Kidney glomerular epithelial cell (primary cell): ENCODE measurements around the gene KIRREL3.

Experiments
- DNase-seq: peaks from one replicate; lab custom pipeline; 2025; lab: John Stamatoyannopoulos, UW

The KIRREL3 gene

GRCh38 chr11:126997196-126997595, 3.4 kb downstream of the KIRREL3 start:
- DNase-seq = no peak

DNA sequence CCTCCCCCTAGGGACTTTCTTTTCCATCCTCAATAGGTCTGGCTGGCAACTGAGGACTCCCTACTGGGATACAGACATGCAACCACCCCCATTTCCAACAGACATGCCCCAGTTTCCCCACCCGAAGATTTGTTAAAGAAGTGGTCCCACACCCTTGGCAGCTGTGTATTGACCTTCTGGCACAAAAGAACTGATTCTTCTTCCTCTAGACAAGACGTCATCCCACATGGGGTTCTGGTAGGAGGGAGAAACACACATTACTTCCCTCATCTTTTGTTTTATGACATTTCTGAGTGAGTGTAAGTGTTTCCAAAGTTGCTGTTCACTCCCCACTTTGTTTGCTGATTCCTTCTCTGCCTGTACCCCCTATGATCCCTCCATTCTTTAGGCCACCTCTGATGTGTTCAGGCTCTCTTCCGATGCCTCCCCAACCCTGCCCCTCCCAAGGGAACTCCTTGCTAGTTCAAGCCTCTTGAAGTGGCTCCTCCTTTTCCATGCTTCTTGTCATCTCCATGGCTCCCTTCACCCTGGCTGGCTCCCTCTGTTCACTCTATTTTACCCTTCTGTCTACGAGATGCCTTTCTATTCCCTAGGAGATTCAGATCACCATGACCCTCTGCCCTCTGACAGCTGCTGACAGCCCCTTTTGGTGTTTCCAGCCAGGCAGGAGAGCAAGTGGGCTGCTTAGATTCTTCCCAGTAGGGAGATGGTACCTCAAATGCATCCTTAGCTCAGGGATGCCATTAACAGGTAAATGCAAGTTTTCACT, 4.3 kb downstream of the KIRREL3 start:
- no peak for DNase-seq

DNA sequence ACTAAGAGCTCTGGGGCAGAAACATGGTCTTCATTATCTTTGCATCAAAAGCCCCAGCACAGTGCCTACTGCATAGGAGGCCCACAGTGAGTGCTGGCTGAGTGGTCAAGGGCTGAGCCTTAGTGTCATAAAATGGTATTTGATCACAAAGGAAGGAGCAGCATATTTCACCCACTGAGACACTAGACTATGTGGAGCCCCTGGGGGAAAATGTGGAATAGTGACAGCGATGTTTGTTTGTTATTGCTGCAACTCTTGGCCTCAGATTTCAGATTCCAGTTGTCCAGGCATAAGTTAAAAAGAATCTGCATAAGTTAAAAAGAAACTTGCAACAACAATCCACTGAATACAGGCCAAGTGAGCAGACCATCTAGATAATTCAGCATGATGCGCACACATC, 7.0 kb downstream of the KIRREL3 start:
- DNase-seq = peak; percentile 40

DNA sequence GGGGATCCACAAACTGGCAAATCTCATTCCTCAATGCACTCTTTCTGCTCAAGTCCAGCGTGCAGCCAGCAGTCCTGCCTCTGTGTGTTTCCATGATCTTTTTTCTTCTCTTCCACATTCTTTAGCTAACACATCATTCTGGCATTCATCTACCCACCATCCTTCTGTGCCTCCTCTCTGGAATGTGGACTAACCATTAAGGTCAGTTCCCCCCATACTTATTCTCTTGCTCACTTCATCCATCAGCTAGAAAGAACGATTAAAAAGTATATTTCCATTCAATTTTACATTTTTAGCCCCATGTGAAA, 7.8 kb downstream of the KIRREL3 start:
- DNase-seq = peak; percentile 95

DNA sequence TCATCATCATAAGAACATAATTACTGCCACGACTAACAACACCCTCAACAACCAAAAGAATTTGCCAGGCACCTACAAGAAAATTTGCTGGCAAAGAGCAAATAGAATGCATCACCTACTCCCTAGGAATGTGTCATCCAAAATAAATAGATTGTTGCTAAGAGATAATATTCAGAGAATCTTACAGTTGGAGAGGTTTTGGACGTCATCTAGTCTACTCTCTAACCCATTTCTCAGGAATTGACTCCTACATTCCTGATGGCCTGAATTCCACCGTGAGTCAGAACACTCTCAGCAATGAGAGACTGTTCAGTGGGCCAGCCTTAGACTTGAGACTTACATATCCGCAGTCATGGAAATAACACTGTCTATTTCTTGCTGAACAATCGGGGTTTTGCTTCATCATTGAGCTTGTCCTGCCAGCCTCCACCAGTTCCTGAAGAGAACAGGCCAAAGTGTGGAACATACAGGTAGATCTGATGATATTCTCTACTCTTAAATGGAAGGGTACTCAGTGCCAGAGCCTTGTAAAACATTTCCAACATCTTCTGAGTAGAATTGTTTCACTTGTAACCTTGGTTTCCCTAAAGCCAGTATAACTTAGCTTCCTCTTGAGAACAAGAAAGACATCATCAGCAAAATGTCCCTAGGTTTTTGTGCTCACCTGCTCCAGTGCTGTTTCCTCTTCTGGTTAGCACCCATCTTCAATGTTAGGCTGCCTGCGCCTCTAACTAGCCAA, 8.3 kb downstream of the KIRREL3 start:
- peak; percentile 99 for DNase-seq

- DNase-seq = peak; percentile 86
Measured at GRCh38 chr11:126991596-126991995, 9.0 kb downstream of the KIRREL3 start.

DNA sequence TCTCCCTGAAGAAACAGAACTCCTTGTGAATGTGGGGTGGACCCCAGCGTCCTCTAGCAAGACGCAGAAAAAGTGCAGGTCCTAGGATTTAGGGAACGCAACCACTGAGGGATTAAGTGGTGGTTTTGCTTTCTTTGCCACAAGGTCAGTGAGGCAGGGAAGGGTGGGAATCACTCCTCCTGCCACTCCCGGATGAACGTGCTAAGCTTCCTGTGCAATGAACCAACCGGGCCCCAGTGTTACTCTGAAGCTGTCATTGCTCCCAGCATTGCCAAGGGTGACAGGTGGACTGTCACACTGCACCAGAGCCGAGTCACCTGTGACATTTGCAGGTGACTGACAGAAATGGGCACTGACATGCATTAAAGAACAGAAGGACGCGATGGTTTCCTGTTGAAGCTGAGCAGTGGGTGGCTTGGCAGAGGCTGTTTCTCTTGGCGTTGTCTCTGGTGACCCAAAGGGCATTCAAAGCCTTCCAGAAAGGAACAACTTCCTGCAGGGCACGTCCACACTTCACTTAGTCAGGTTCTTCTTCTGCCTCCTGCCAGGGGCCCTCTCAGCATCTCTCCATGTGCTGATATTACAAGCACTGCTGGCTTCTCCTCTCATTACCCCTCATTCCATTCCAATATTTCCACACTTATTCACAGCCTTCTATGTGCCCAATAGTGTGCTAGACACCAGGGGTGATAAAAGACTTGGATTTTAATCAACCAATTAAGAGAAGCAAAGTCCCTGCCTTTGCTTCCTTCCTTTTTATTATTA, 9.7 kb downstream of the KIRREL3 start:
- DNase-seq = peak; percentile 61

- peak; percentile 67 for DNase-seq
Measured at GRCh38 chr11:126989942-126990715, 10.4 kb downstream of the KIRREL3 start.

- no peak for DNase-seq
Measured at GRCh38 chr11:126988655-126989054, 11.9 kb downstream of the KIRREL3 start.

DNA sequence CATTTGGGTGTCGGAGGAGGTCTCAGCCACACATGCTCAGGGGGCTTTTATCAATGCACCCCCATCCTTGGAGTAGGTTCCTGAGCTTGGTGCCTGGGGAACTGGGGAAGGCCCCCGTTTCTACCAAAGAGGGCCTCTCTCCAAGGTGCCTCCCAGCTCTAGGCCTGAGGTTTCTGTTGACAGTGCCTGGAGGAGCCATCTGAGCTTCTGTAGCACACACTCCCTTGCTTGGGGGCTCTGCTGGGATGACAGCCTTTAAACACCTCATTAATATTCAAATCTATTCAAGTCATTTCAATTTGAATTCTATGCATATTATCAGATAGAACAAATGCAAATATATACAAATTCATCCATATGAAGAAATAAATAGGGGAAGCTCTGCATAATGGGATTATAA, 18.9 kb downstream of the KIRREL3 start:
- DNase-seq = no peak

DNA sequence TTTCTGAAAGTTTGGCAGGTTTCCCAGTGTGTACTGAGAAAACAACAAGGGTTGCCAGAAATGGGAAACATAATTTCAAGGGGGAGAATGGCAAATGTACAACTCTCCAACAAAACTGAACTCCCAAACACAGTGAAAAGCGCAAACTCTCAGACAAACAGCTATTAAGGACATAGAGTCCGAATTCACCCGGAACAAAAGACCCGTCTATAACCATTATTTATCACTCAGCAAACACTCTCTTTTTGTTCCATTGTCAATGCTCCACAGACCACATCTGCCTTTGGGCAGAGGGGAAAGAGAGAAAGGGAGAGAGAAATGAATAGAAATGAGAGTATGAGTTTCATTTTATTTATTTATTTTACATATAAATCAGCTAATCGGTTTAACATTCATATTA, 21.7 kb downstream of the KIRREL3 start:
- no peak for DNase-seq

DNA sequence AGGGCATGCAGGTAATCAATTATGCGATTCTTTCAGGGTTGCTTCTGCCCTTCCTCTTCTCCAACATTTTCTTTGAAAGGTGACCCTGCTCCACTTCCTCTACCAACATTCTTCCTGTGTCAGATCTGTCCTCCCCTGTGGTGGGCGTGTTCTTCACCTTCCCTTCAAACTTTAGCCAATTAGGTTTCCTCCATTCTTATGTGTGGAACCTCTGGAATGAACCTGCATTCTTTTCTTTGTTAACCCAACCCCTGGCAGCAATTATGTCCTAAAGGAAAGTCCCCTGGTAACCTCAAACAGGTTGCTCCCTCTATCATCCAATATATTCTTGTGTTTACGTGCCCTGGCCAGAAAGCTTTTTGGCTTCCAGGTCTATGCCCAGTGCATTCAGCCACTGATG, 22.4 kb downstream of the KIRREL3 start:
- DNase-seq = peak; percentile 23

DNA sequence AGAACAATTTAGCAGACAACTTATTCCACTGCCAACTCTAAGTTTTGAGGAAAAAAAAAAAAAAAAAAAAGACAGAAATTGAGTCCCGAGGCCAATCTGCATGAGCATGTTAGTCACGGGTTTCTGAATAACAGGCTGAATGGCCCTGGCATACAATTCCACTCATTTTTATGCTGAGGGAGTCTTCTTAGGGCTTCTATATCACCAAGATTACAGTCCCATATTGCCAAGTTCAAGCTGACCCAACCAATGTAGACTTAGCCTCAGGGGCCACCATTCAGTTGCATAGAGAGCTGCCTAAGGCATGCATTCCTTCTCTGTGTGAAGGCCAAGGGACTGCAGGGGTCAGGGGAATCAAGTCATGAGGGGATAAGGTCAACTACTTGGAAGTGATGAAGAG, 27.5 kb downstream of the KIRREL3 start:
- DNase-seq = no peak

GRCh38 chr11:126971305-126971704, 29.3 kb downstream of the KIRREL3 start:
- no peak for DNase-seq

- peak; percentile 43 for DNase-seq
Measured at GRCh38 chr11:126969865-126970479, 30.6 kb downstream of the KIRREL3 start.

GRCh38 chr11:126968915-126969314, 31.7 kb downstream of the KIRREL3 start:
- no peak for DNase-seq

GRCh38 chr11:126965331-126965730, 35.2 kb downstream of the KIRREL3 start:
- DNase-seq = no peak

- peak; percentile 97 for DNase-seq
Measured at GRCh38 chr11:126963603-126964363, 36.8 kb downstream of the KIRREL3 start.

GRCh38 chr11:126963115-126963514, 37.5 kb downstream of the KIRREL3 start:
- peak; percentile 80 for DNase-seq

DNA sequence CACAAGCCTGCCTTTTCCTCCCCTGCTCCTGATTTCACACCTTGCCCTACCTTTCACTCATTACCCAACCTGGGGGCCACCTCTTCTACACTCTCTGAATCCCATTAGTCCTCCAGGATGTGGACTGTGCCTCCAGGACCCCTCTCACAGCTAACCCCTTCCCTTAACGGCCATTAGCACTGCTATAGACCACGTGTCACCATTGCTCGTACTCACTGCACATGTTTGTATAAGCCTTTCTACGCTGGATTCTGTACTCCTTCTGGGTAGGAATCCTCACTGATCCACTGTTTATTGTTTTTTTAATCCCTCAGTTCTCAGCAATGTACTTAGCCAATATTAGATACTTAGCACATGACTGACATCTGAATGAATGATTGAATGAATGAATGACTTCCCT, 40.9 kb downstream of the KIRREL3 start:
- no peak for DNase-seq

- no peak for DNase-seq
Measured at GRCh38 chr11:126956635-126957034, 43.9 kb downstream of the KIRREL3 start.
